Activated CD4-positive, alpha-beta T cell treated with anti-CD3 and anti-CD28 coated beads, Interleukin-2, amount 10 ng/mL, durations not matched to agents 24 days and 14 days (primary cell): Measurements from ENCODE around the gene CDCA5. TPM values are rescaled to one million over a fixed set of nuclear protein-coding genes. Genes with fewer than 3 reads are reported as not detected.
A peak's percentile ranks its signal among the peaks of the same experiment; 100 is the strongest.
"Not testable (repeated sequence)": the region's sequence is repeated elsewhere in the genome, so short reads cannot be mapped to it uniquely, and the experiment has no call there.

Source experiments
- DNase-seq: peaks from one replicate; pipeline ENCODE4 v3.0.0; 2022
- H3K27ac Mint-ChIP-seq: one replicate; pipeline ENCODE4 v1.8.0; 2022; ENCODE audit warnings: mild to moderate bottlenecking, mixed read lengths
- H3K27me3 Mint-ChIP-seq: one replicate; pipeline ENCODE4 v1.8.0; 2022; ENCODE audit warnings: mixed read lengths
- H3K36me3 Mint-ChIP-seq: one replicate; pipeline ENCODE4 v1.8.0; 2022; ENCODE audit warnings: low read depth, mild to moderate bottlenecking, mixed read lengths
- H3K4me1 Mint-ChIP-seq: one replicate; pipeline ENCODE4 v1.8.0; 2021; ENCODE audit warnings: mixed read lengths
- H3K4me3 Mint-ChIP-seq: one replicate; pipeline ENCODE4 v1.8.0; 2022; ENCODE audit warnings: mild to moderate bottlenecking, moderate library complexity, mixed read lengths
- H3K9me3 Mint-ChIP-seq: one replicate; pipeline ENCODE4 v1.8.0; 2021; ENCODE audit warnings: mixed read lengths
- intact Hi-C: fragments of 100-400 bp; cut with micrococcal nuclease; formaldehyde crosslinking; loops from one replicate; pipeline ENCODE4 v1.15.1; 2023
- total RNA-seq: library from RNA; stranded (reverse); gene quantifications from 2 replicates; pipeline ENCODE4 v1.2.3, GENCODE V29; 2022

Gene CDCA5
- total RNA-seq, 1 donor from 2014 or later, result 95.1 TPM

DNA sequence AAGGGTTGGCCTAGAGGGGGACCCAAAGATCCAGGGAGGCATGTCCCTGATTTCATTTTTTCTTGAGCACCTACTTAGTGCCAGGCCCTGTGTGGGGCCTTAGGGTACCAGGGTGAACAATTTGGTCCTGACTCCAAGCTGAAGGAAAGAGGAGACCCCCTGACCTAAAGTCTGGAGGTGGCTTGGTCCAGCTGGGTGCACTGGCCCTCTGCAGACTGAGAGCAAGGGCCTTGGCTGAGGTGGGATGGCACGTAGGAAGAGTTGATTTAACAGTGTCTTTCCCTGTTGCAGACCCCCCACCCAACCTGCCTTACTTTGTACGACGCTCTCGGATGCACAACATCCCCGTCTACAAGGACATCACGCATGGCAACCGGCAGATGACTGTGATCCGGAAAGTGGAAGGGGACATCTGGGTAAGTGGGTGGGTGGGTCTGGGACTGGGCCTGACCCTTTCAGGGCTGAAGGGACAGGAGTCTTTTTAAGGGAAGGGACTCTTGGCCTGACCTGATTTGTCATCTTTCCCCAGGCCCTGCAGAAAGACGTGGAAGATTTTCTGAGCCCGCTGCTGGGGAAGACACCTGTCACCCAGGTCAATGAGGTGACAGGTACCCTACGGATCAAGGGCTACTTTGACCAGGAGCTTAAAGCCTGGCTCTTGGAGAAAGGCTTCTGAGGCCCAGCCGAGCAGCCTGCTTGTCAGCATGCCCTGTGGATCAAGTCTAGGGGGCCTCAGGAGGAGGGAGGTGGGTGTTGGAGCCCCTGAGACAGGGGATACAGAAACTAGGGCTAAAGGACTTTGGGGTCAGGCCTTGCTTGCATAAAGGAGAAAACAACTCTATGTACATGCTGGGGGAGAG, 41.6 kb upstream of the CDCA5 start:
- Mint-ChIP-seq H3K9me3 (no peaks in the 10 kb centered on the region), H3K36me3 (peaks cover 57% of the 10 kb centered on the region), H3K4me3 (no peak overlapping the region), H3K4me1 (peaks cover 19% of the 10 kb centered on the region), H3K27me3 (no peaks in the 10 kb centered on the region), H3K27ac (no peak overlapping the region)
- intact Hi-C loops, result no loop called here
- peak; percentile 53 for DNase-seq

DNA sequence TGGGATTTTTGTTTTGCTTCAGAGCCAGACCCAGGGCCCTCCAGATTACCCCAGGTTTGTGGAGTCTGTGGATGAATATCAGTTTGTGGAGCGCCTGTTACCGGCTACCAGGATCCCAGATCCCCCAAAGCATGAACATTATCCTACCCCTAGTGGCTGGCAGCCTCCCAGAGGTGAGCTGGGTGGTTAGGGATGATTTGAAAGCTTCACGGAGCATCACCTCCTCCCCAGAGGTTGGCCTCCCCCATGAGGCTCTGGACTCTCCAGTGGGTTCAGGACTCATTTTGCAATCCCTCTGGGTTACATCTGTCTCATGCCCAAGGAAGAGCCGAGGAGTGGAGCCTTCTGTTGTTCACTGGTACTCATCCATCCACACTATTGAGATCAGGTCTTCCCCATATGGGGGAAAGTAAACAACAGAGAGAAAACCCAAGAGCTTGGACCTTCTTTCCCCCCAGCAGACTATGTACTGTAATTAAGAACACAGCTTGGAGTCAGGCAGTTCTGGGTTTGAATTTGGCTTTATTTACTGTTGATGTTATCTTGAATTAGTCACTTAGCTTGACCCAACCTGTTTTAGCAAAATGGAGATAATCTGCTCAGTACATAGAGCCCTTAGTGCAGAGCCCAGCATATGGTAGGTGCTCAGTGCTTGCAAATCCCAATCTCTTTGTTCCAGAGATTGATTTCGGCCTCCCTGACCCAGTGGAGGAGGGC, 40.8 kb upstream of the CDCA5 start:
- DNase-seq, result peak; percentile 54
- Mint-ChIP-seq H3K27ac (no peak overlapping the region), H3K9me3 (no peaks in the 10 kb centered on the region), H3K4me1 (peaks cover 22% of the 10 kb centered on the region), H3K4me3 (peak overlapping the region; percentile 57), H3K36me3 (peaks cover 60% of the 10 kb centered on the region), H3K27me3 (no peaks in the 10 kb centered on the region)
- intact Hi-C loops, result no loop called here

DNA sequence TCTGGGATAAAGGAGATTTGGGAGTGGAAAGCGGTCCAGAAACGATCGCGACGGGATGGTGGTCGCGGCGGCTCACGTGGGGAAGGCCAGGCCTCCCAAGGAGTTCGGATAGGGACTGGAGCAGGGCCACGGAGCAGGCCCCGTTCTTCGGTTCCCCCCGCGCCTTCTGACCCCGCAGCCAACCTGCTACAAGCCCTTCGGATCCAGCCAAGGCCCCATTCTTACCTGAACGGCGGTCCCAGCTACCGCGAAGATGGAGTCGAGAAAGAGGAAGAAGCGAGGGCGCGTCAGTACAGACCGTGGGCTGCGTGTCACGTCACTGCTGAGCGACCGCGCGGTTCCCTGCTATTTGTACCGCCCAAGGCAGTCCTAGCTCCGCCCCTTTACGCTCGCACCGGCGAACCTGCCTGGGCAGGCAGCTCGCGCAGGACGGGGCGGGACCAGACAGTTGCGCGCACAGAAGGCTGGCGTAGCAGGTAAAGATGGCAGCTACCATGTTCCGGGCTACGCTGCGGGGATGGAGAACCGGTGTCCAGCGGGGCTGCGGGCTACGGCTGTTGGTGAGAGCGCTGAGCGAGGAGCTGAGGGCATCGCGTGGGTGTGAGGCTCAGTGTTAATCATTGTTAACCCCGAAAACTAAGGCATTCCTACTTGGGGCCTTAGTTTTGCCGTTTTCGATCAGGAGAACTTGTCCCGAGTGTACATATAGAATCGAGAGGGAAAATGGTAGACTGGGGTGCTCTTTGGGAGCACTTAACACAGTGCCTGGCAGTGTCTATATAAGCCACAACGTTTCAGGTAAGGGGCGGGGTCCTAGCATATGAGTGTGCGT, 38.2 kb upstream of the CDCA5 start, which contains the start of the genes FAU and MRPL49:
Gene FAU (minus strand): TSS at position 270 of the 832 bp plus-strand sequence. CDS start 321 bp downstream, outside the sequence.
Gene MRPL49 (plus strand): TSS at position 457 of the 832 bp plus-strand sequence. CDS start 26 bp downstream, at position 483.
- Mint-ChIP-seq H3K9me3 (no peaks in the 10 kb centered on the region), H3K27ac (peak within 1 kb of the TSS; percentile 100), H3K4me3 (peak within 1 kb of the TSS; percentile 100), H3K4me1 (peaks cover 37% of the 10 kb centered on the region), H3K36me3 (peaks cover 66% of the 10 kb centered on the region), H3K27me3 (no peaks in the 10 kb centered on the region)
- peak; percentile 100 for DNase-seq
- intact Hi-C loops, result loop anchor here (1.0 kb wide), 5 partner anchors 12 to 205 kb away; partner anchors contain the start of genes ATG2A, CDCA5, POLA2 and SYVN1

DNA sequence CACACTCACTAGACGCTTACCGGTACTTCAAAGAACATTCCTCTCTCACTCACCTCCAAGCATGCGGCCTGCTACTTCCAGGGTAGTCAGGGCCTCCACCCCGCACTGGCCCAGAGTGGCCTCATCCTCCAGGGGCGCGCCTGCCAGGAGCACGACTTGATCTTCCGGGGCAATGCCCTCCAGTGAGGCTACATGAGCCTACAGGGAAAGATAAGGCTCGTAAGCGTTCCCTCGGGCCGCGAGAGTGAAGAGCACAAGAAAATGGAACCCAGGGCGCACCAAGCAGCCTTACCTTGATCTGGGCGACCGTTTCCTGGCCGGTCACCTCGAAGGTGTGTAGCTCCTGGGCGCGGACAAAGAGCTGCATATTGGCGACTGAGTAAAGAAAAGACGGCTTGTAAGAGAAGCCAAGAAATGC, 37.6 kb upstream of the CDCA5 start:
- Mint-ChIP-seq H3K4me3 (peak overlapping the region; percentile 100), H3K27me3 (no peaks in the 10 kb centered on the region), H3K36me3 (peaks cover 65% of the 10 kb centered on the region), H3K4me1 (peaks cover 37% of the 10 kb centered on the region), H3K9me3 (no peaks in the 10 kb centered on the region), H3K27ac (peak overlapping the region; percentile 100)
- DNase-seq, result peak; percentile 83
- intact Hi-C loops, result no loop called here

DNA sequence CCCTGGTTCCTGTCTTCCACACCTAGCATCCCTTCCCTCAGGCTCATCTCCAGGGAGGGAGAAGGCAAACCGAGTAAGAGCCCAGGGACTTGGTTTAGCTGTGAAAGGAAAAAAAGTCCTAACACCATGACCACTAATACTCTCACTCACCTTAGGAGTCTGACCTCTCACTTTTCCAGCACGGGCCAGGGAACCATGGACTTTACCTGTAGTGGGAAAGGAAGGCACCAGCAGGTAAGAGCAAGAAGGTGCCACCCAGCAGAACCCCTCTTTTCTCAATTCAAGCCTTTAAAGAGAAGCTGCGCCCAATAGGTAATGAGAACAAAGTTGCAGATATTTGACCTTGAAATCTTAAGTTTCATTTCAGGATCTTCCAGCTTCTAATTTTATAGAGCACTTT, 37.0 kb upstream of the CDCA5 start:
- Mint-ChIP-seq H3K36me3 (peaks cover 63% of the 10 kb centered on the region), H3K9me3 (no peaks in the 10 kb centered on the region), H3K27ac (peak overlapping the region; percentile 100), H3K4me1 (peaks cover 39% of the 10 kb centered on the region), H3K4me3 (peak overlapping the region; percentile 100), H3K27me3 (no peaks in the 10 kb centered on the region)
- DNase-seq, result no peak
- intact Hi-C loops, result no loop called here

DNA sequence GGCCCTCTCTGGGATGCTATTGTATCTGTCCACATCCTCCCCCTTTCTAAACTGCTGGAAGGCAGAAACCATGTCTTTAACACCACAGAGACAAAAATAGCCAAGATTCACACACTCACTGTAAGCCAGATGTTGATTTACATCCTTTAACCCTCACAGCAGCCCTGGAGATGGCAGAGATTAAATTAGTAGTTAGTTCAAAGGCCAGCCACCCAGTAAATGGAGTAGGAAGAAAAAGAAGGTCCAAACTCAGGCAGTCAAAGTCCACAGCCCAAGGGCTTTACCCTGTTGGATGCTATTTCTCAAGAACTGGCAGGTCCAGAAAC, 35.8 kb upstream of the CDCA5 start:
- H3K4me3 Mint-ChIP-seq, result peak overlapping the region; percentile 100
- H3K27ac Mint-ChIP-seq, result peak overlapping the region; percentile 73
- no peaks in the 10 kb centered on the region for H3K9me3 Mint-ChIP-seq
- intact Hi-C loops, result no loop called here
- DNase-seq, result no peak
- H3K27me3 Mint-ChIP-seq, result no peaks in the 10 kb centered on the region
- H3K36me3 Mint-ChIP-seq, result peaks cover 59% of the 10 kb centered on the region
- peaks cover 40% of the 10 kb centered on the region for H3K4me1 Mint-ChIP-seq

DNA sequence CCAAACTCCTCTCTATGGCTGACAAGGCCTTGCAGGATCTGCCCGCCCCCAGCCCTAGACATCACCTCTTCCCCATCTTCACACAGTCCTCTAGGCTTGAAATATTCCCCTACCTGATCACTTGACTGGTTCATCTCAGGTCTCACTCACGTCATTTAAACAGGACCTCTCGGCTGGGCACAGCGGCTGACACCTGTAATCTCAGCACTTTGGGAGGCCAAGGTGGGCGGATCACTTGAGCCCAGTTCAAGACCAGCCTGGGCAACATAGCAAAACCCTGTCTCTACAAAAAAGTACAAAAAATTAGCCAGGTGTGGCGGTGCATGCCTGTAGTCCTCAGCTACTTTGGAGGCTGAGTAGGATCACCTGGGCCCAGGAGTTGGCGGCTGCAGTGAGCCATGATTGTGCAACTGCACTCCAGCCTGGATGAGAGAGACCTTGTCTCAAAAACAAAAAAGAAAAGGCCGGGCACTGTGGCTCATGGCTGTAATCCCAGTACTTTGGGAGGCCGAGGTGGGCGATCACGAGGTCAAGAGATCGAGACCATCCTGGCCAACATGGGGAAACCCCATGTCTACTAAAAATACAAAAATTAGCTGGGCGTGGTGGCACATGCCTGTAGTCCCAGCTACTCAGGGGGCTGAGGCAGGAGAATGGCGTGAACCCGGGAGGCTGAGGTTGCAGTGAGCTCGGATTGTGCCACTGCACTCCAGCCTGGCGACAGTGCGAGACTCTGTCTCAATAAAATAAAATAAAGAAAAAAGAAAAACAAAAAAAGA, 35.2 kb upstream of the CDCA5 start:
- intact Hi-C loops, H3K9me3 Mint-ChIP-seq, H3K27me3 Mint-ChIP-seq, DNase-seq: not testable (repeated sequence)
- H3K36me3 Mint-ChIP-seq, result peaks cover 53% of the 10 kb centered on the region
- H3K4me3 Mint-ChIP-seq, result peak overlapping the region; percentile 22
- H3K27ac Mint-ChIP-seq, result peak overlapping the region; percentile 73
- H3K4me1 Mint-ChIP-seq, result peaks cover 37% of the 10 kb centered on the region

DNA sequence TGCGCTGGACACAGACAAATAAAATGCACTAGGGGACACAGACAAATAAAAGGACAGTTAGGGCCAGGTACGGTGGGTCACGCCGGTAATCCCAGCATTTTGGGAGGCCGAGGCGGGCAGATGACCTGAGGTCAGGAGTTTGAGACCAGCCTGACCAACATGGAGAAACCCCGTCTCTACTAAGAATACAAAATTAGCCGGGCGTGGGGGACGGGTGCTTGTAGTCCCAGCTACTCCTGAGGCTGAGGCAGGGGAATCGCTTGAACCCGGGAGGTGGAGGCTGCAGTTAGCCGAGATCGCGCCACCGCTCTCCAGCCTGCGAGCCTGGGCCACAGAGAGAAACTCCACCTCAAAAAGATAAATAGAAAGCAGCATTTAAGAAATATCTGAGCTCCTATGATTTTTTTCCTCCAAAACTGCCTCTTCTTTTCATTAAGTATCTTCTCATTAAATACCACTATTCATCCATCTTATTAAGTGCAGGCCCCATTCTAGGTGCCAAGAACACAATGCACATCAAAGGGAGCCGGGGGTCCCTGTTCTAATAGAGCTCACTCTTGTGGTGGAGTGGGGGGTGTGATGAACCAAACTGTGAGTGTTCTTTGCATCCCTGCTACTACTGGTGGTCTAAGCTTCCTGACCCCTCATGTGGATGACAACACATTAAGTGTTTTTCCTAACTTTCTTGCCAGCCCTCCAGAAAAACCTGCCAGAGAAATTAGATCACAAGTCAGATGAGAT, 34.4 kb upstream of the CDCA5 start:
- Mint-ChIP-seq H3K9me3 (no peaks in the 10 kb centered on the region), H3K36me3 (peaks cover 52% of the 10 kb centered on the region), H3K27ac (peak overlapping the region; percentile 95), H3K4me3 (peak overlapping the region; percentile 90), H3K27me3 (no peaks in the 10 kb centered on the region), H3K4me1 (peaks cover 37% of the 10 kb centered on the region)
- intact Hi-C loops, result no loop called here
- no peak for DNase-seq

DNA sequence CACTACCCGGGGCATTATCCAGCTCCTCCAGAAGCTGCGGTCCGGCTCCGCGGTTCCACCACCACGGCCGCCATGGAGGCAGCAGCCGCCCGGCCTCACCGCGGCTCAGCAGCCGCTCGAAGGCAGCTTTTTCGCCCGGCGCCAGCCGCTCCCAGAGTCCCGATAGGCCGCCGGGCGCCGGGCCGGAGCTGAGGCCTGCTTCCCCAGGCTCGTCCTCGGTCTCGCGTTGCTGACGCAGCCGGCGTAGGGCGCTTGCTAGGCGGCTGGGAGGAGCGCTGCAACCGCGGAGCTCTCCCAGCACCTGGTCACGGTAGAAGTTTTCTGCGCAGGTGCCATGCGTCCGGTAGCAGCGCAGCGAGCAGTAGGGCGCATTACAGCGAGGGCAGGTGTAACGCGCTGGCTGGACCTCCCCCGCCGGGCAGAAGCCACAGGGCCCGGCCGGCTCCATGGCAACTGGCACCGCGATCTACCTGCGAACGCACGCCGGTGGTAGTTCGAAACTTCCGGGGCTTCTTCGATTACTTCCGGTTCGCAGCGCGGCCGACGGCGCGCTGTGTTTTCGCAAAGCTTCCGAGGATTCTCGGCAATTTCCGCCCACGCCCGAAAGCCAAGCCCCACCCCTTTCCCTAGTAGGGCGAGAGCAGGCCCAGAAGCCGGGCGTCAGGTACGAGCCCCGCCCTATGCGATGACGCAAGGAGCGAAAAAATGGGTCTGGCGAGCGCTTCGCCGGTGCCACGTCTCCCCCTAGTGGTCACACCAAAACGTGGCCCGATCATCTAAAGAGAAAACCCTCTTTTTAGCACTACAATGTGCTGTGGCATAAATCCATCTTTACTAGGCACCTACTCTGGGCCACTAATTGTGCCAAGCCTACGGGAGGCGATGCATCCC, 33.6 kb upstream of the CDCA5 start, which contains the start of gene ZNHIT2:
Gene ZNHIT2 (minus strand): TSS at position 496 of the 891 bp plus-strand sequence. CDS start 48 bp downstream, at position 448.
- Mint-ChIP-seq H3K27me3 (no peaks in the 10 kb centered on the region), H3K4me1 (peaks cover 39% of the 10 kb centered on the region), H3K9me3 (no peaks in the 10 kb centered on the region), H3K4me3 (peak within 1 kb of the TSS; percentile 90), H3K27ac (peak within 1 kb of the TSS; percentile 95), H3K36me3 (peaks cover 52% of the 10 kb centered on the region)
- intact Hi-C loops, result loop anchor here (1.0 to 2.0 kb wide), 6 partner anchors 17 to 270 kb away; partner anchors contain the start of genes ARL2, CDCA5, SAC3D1 and SYVN1
- peak; percentile 100 for DNase-seq

DNA sequence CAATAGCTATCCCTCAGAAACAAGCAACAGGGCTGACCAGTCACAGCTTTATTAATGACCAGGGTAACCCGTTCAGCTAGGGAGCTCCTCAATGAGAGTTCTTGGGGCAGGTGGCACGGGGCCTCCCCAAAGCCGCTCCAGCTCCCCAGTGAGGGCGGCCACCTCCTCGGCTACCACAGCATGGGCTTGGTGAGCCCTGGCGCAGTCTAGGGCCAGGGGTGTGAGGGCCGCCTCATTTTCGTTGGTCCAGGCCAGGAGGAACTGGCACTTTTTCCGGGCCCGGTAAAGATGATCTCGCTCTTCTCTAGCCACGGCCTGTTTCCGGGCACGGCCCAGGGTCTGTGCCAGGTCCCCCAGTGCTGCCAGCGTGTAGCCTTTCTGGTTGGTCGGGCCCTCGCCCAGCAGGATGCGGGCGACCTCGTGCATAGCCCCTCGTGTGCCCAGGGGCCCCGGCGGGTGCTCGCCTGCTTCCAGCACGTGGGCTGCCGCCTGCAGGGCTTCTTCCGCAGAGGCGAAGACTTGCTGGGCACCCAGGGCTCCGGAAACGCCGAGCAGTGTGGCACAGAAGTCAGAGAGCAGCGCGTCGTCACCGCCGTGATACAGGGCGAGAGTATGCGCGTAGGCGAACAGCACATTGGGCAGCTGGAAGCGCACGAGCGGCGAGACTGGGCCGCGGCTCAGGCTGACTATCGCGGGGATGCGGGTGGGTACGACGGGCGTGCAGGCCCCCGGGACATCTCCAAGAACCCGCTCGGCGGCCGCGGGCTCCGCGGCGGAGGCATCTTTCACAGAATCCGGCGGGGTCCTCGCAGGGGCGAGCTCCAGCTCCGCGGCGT, 32.7 kb upstream of the CDCA5 start:
- peaks cover 43% of the 10 kb centered on the region for H3K36me3 Mint-ChIP-seq
- H3K27ac Mint-ChIP-seq, result peak overlapping the region; percentile 95
- H3K27me3 Mint-ChIP-seq, result no peaks in the 10 kb centered on the region
- no peaks in the 10 kb centered on the region for H3K9me3 Mint-ChIP-seq
- peak; percentile 86 for DNase-seq
- H3K4me1 Mint-ChIP-seq, result peaks cover 38% of the 10 kb centered on the region
- intact Hi-C loops, result loop anchor here (1.0 to 2.0 kb wide), 6 partner anchors 18 to 269 kb away; partner anchors contain the start of genes ARL2, CDCA5, SAC3D1 and SYVN1
- H3K4me3 Mint-ChIP-seq, result peak overlapping the region; percentile 90
